Gastroesophageal sphincter (tissue), 3 donors: ENCODE measurements around the gene TGFBR2.

Experiments used
- CTCF ChIP-seq, 4 experiments: fragments of 200-600 bp in 2 of 4; fragments of 450-650 bp in 2 of 4; sonication (generic) in 1 of 4; IDR thresholded peaks; one replicate each; pipeline ENCODE4 v1.5.1; 2017 to 2019; ENCODE audit warnings: antibody characterized with exemption in 4 of 4, mild to moderate bottlenecking in 2 of 4, moderate library complexity in 2 of 4
- EP300 ChIP-seq: sonication (generic); formaldehyde crosslinking; IDR thresholded peaks from one replicate; pipeline ENCODE4 v1.6.1; 2017; ENCODE audit warnings: antibody characterized with exemption, mild to moderate bottlenecking
- POLR2A ChIP-seq, 2 donors: fragments of 450-650 bp; IDR thresholded peaks; one replicate each; pipeline ENCODE4 v1.6.1; 2017; ENCODE audit warnings: antibody characterized with exemption in 2 of 2, mild to moderate bottlenecking in 2 of 2, moderate library complexity in 1 of 2
- POLR2AphosphoS5 ChIP-seq: sonication (generic); formaldehyde crosslinking; IDR thresholded peaks from one replicate; pipeline ENCODE4 v1.6.1; 2017; ENCODE audit warnings: antibody characterized with exemption

DNA sequence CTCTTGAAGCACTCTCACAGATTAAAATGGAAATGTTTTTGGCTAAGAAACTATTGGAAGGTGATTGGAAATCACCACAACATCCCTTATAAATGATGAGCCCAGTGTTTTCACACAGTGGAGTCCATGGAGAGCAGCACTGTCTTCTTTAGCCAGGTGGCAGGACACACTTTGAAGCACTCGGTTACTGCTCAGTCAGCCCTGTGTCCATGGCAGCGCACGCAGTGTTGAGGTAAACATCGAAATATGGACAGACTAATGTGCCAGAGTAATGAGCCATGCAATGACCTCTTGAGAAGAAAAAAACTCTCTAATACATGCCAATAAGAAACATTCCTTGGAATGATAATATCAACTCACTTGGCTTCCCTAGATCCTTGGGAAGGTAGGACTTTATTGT lies 66.6 kb downstream of the TGFBR2 start:
- no peak for TF ChIP-seq POLR2A (IDR thresholded peaks at IDR 0.05)
- peak in 1 of 4 experiments; percentile 41 for TF ChIP-seq CTCF (IDR thresholded peaks at IDR 0.05)
- TF ChIP-seq EP300 = no peak
- no peak for TF ChIP-seq POLR2AphosphoS5
